ENCODE data around the gene MCU. TPM values are rescaled to one million over a fixed set of nuclear protein-coding genes. Genes with fewer than 3 reads are reported as not detected.

The MCU gene
- polyA plus RNA-seq, 1 of the 3 experiments (the other 2 are of a cell fraction): 20.6 TPM

- H3K4me1 ChIP-seq (ENCODE audit: control insufficient read depth in 1 of 2, insufficient read depth in 2 of 2, low read depth in 1 of 2, low read length in 1 of 2): no peaks in the 10 kb centered on the region
- no peaks in the 10 kb centered on the region for H3K9me3 ChIP-seq
- ChIA-PET CTCF (interaction anchor here (1.1 to 1.5 kb wide), 2 partner anchors 14 to 542 kb away, joined by 3 to 6 read pairs; partner anchors contain the start of gene OIT3), POLR2A (no interaction called here)
- 84% methylated on average over 6 of the region's 6 CpGs for WGBS (ENCODE audit: low lambda C conversion rate)
- no peaks in the 10 kb centered on the region for H3K36me3 ChIP-seq (replicated peaks in 1 of 2; ENCODE audit: control insufficient read depth in 1 of 2, insufficient read depth in 2 of 2, low read length in 1 of 2)
- no peaks in the 10 kb centered on the region for H4K20me1 ChIP-seq (ENCODE audit: insufficient read depth)
- no peaks in the 10 kb centered on the region for H3F3A ChIP-seq (replicated peaks; ENCODE audit: insufficient read depth)
- H3K9ac ChIP-seq: no peak overlapping the region
- H2AFZ ChIP-seq (ENCODE audit: low read depth): no peak overlapping the region
- TF ChIP-seq TEAD4 (IDR thresholded peaks at IDR 0.05; ENCODE audit: borderline replicate concordance, insufficient read depth) (no peak), RFX5 (IDR thresholded peaks at IDR 0.05; ENCODE audit: low read length) (no peak), MXI1 (IDR thresholded peaks at IDR 0.05; ENCODE audit: low read depth, low read length) (no peak), SIN3A (IDR thresholded peaks at IDR 0.05; ENCODE audit: borderline replicate concordance, low read depth, low read length) (no peak), CHD2 (IDR thresholded peaks at IDR 0.05; ENCODE audit: low read length, partially characterized antibody) (no peak)
- no peaks in the 10 kb centered on the region for H3K27me3 ChIP-seq (ENCODE audit: insufficient read depth)
- no peaks in the 10 kb centered on the region for H3K9me2 ChIP-seq
- no peak overlapping the region for H3K4me2 ChIP-seq
- H3K27ac ChIP-seq (ENCODE audit: low read depth in 2 of 2, low read length in 1 of 2): no peak overlapping the region
- no peak overlapping the region for H3K4me3 ChIP-seq (ENCODE audit: low read depth in 2 of 2, low read length in 1 of 2)
- DNase-seq: no peak
- no peaks in the 10 kb centered on the region for H3K79me2 ChIP-seq (ENCODE audit: insufficient read depth)
Observed at GRCh38 chr10:72906446-72906845, 214.5 kb downstream of the MCU start.

DNA sequence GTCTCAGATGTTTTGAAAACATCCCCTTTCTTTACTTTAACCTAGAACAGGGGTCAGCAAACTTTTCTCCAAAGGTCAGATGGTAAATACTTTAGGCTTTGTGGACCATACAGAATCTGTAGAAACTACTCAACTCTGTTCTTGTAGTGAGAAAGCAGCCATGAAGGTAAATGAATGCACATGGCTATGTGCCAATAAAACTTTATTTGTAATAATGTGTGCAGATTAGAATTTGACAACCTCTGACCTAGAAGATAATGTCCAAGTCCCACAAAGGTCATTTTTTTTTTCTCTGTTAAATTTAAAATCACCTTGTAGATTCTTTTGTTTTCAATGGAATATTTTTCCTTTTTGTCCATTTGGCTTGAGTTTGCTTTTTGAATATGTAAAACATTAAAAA is 218.8 kb downstream of the MCU start:
- ChIA-PET POLR2A (no interaction called here), CTCF (no interaction called here)

GRCh38 chr10:72911758-72912157 is 219.8 kb downstream of the MCU start:
- POLR2A ChIA-PET: no interaction called here
- Histone ChIP-seq H2AFZ (ENCODE audit: low read depth) (no peak overlapping the region), H3K36me3 (replicated peaks in 1 of 2; ENCODE audit: control insufficient read depth in 1 of 2, insufficient read depth in 2 of 2, low read length in 1 of 2) (no peaks in the 10 kb centered on the region), H3K27me3 (ENCODE audit: insufficient read depth) (no peaks in the 10 kb centered on the region), H4K20me1 (ENCODE audit: insufficient read depth) (no peaks in the 10 kb centered on the region), H3K27ac (ENCODE audit: low read depth in 2 of 2, low read length in 1 of 2) (no peak overlapping the region), H3K9me2 (no peaks in the 10 kb centered on the region), H3F3A (replicated peaks; ENCODE audit: insufficient read depth) (no peaks in the 10 kb centered on the region), H3K4me1 (ENCODE audit: control insufficient read depth in 1 of 2, insufficient read depth in 2 of 2, low read depth in 1 of 2, low read length in 1 of 2) (no peaks in the 10 kb centered on the region), H3K4me2 (no peak overlapping the region), H3K9ac (no peak overlapping the region), H3K9me3 (no peaks in the 10 kb centered on the region), H3K4me3 (ENCODE audit: low read depth in 2 of 2, low read length in 1 of 2) (no peak overlapping the region), H3K79me2 (ENCODE audit: insufficient read depth) (no peaks in the 10 kb centered on the region)
- 88% methylated on average over 2 of the region's 2 CpGs for WGBS (ENCODE audit: low lambda C conversion rate)
- TF ChIP-seq TAF1 (IDR thresholded peaks at IDR 0.05; ENCODE audit: borderline replicate concordance, low read depth, low read length) (no peak), JUND (IDR thresholded peaks at IDR 0.05) (no peak), USF1 (IDR thresholded peaks at IDR 0.05; ENCODE audit: borderline replicate concordance, low read depth) (no peak), FOXM1 (IDR thresholded peaks at IDR 0.05; ENCODE audit: low read depth) (no peak), RFX5 (IDR thresholded peaks at IDR 0.05; ENCODE audit: low read length) (no peak), YY1 (IDR thresholded peaks at IDR 0.05; ENCODE audit: low read depth) (no peak), MXI1 (IDR thresholded peaks at IDR 0.05; ENCODE audit: low read depth, low read length) (no peak)
- TF ChIP-seq, protein P1, sequence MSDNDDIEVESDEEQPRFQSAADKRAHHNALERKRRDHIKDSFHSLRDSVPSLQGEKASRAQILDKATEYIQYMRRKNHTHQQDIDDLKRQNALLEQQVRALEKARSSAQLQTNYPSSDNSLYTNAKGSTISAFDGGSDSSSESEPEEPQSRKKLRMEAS (IDR thresholded peaks at IDR 0.05; ENCODE audit: low read depth): no peak
- TF ChIP-seq, protein P2, sequence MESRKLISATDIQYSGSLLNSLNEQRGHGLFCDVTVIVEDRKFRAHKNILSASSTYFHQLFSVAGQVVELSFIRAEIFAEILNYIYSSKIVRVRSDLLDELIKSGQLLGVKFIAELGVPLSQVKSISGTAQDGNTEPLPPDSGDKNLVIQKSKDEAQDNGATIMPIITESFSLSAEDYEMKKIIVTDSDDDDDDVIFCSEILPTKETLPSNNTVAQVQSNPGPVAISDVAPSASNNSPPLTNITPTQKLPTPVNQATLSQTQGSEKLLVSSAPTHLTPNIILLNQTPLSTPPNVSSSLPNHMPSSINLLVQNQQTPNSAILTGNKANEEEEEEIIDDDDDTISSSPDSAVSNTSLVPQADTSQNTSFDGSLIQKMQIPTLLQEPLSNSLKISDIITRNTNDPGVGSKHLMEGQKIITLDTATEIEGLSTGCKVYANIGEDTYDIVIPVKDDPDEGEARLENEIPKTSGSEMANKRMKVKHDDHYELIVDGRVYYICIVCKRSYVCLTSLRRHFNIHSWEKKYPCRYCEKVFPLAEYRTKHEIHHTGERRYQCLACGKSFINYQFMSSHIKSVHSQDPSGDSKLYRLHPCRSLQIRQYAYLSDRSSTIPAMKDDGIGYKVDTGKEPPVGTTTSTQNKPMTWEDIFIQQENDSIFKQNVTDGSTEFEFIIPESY (IDR thresholded peaks at IDR 0.05; ENCODE audit: borderline replicate concordance, low read depth): no peak
- TF ChIP-seq, protein P3, sequence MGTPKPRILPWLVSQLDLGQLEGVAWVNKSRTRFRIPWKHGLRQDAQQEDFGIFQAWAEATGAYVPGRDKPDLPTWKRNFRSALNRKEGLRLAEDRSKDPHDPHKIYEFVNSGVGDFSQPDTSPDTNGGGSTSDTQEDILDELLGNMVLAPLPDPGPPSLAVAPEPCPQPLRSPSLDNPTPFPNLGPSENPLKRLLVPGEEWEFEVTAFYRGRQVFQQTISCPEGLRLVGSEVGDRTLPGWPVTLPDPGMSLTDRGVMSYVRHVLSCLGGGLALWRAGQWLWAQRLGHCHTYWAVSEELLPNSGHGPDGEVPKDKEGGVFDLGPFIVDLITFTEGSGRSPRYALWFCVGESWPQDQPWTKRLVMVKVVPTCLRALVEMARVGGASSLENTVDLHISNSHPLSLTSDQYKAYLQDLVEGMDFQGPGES (IDR thresholded peaks at IDR 0.05; ENCODE audit: low read depth, low read length): no peak
- CTCF ChIA-PET: no interaction called here
- no peak for DNase-seq

More for the DNA sequence above, 218.8 kb downstream of the MCU start:
- Histone ChIP-seq H3K9me3 (no peaks in the 10 kb centered on the region), H3K79me2 (ENCODE audit: insufficient read depth) (no peaks in the 10 kb centered on the region), H3K4me1 (ENCODE audit: control insufficient read depth in 1 of 2, insufficient read depth in 2 of 2, low read depth in 1 of 2, low read length in 1 of 2) (no peaks in the 10 kb centered on the region), H3K9ac (no peak overlapping the region), H3K27ac (ENCODE audit: low read depth in 2 of 2, low read length in 1 of 2) (no peak overlapping the region), H3K36me3 (replicated peaks in 1 of 2; ENCODE audit: control insufficient read depth in 1 of 2, insufficient read depth in 2 of 2, low read length in 1 of 2) (no peaks in the 10 kb centered on the region), H3K27me3 (ENCODE audit: insufficient read depth) (no peaks in the 10 kb centered on the region), H2AFZ (ENCODE audit: low read depth) (no peak overlapping the region), H4K20me1 (ENCODE audit: insufficient read depth) (no peaks in the 10 kb centered on the region), H3K9me2 (no peaks in the 10 kb centered on the region), H3F3A (replicated peaks; ENCODE audit: insufficient read depth) (no peaks in the 10 kb centered on the region), H3K4me3 (ENCODE audit: low read depth in 2 of 2, low read length in 1 of 2) (no peak overlapping the region), H3K4me2 (no peak overlapping the region)
- TF ChIP-seq MXI1 (IDR thresholded peaks at IDR 0.05; ENCODE audit: low read depth, low read length) (no peak), TAF1 (IDR thresholded peaks at IDR 0.05; ENCODE audit: borderline replicate concordance, low read depth, low read length) (no peak), RFX5 (IDR thresholded peaks at IDR 0.05; ENCODE audit: low read length) (no peak)
- DNase-seq: no peak

All from SK-N-SH (cell line).